ENCODE results near the gene IL1RAPL1. TPM values are rescaled to one million over a fixed set of nuclear protein-coding genes. Genes with fewer than 3 reads are reported as not detected.
"Not testable (repeated sequence)": the region's sequence is repeated elsewhere in the genome, so short reads cannot be mapped to it uniquely, and the experiment has no call there.

The IL1RAPL1 gene
- total RNA-seq, 1 experiment from 2014 or later = 1.7 TPM

DNA sequence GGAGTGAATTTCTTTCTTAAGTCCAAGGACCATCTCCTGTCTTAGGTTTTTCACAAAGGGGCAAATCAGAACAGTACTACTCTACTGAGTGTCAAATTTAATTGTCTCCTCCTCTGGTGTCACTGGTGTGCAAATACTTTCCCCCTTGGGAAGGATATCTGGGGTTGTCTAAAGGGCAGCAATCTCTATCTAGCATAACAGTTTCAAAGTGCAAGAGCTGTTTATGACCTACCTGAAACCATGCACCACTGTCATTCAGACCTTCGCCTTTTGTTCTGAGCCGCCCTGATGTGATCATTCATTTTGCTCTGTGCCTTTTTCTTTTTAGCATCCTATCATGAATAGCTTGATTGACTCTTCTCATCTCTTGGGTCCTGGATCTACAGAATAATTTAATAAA lies 39.3 kb downstream of the IL1RAPL1 start:
- DNase-seq (ENCODE audit: low read depth) = no peak

DNA sequence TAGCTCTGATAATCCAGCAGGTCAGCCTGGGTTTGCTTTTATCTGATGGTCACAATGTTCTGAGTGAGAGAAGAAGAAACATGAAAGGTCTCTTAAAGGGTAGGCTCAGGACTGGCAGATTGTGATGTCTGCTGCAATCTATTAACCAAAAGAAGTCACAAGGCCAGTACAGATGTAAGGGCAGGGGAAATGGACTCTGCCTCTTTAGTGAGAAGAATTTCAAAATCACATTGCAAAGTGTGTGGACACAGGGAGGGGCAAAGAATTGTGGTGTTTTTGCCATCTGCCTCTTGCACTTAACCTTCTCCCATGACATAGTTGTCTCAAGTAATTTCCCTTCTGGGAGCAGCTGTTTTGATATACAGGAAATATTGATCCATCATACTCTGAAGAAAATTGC lies 40.9 kb downstream of the IL1RAPL1 start:
- no peak for DNase-seq (ENCODE audit: low read depth)

DNA sequence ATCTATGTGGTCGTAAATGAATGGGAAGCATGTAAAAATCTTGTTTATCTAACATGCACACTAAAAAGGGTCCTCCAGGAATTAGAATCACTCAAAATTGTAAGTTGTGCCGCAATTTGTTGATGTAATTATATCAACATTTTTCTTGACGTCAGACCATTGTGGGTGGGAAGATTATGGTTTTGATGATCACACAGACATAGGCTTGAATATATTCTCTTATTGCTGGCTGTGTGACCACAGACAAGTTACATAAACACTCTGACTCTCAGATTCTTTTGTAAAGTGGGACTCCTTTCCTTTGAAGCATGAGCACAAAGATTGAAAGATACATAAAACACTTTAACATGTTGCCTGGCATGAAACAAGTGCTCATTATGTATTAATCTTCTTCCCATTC lies 51.5 kb downstream of the IL1RAPL1 start:
- DNase-seq (ENCODE audit: low read depth) = no peak

DNA sequence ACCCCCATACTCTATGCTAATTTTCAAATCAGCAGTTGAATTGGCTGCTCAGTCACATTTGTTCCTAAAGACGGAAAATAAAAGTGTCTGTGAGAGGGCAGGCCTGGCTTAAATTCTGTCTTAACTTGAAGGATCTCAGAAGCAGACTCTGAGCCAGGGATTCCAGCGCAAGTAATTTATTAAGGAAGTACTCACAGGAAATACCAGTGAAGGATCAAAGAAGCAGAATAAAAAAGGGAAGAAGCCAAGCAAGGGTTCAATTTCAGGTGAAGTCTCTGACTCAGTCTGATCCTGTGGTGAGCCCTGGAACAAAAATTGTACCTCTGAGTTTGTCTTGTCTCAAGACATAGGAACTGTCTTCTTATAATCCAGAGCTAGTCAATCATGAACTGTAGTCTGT lies 52.2 kb downstream of the IL1RAPL1 start:
- DNase-seq (ENCODE audit: low read depth) = no peak

DNA sequence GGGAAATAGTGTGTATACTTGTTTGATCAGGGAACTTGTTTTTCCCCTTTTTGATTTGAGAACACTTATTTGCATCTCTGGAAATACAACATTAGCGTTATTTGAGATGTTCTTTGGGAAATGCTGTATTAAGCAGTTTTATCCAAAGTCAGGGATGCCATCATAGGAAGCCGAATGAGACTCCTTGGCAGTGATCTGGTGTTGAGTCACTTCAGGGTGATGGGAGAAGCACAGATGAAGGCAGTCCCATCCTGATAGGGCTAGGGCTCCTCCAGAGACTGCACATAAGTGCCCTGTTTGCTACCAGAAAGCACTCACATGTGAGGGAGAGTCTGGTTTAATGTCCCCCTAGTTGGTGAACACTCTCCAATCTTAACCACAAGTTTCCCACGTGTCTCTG lies 62.3 kb downstream of the IL1RAPL1 start:
- no peak for DNase-seq (ENCODE audit: low read depth)

DNA sequence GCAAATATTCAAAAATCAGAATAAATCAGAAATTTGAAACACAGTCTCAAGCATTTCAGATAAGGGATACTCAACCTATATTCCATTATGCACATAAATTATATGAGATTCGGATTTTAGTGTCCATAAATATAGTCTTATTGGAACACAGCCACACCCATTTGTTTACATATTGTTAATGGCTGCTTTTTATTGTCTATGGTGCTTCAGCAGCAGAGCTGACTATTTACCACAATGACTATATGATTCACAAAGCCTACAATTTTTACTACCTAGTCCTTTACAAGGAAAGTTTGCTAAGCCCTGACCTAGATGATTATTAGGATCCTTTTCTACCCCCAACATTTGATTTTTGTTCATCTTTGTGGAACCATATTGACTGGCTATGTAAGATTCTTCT lies 63.9 kb downstream of the IL1RAPL1 start:
- DNase-seq (ENCODE audit: low read depth) = no peak

DNA sequence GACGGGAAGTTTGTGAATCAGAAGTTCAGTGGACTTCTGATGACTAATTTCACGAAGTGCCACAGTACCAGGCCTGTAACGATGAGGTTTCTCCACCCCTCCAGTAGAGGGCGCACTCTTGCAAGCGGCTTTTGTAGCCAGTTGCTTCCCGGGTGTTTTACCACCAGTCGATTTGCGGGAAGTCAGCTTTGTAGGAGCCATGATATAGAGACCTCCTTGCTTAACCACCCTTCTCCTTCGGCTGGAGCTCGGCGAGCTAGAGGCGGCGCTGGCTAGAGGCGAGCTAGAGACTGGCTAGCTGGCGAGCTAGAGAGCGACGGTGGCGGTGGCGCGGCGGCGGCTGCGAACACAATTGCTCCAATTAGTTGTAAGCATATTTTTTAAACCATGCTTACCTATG lies 72.0 kb downstream of the IL1RAPL1 start:
- no peak for DNase-seq (ENCODE audit: low read depth)

DNA sequence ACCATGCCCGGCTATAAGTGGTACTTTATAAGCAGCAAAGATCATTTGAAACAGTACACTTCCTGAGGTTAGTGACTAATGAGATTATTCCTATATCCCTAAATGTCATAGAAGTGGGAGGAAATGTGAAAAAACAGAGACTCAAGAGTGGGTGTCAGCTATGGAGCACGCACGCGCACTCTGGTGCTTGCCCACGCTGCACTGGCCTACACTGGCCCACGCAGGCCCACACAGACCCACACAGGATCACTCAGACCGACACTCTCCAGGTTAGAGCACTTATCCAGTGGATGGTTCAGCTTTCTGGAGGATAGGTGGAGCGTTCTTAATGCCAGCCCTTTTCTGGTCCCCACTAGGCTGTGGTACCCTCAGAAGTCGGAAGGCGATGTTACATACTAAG lies 78.5 kb downstream of the IL1RAPL1 start:
- no peak for DNase-seq (ENCODE audit: low read depth)

DNA sequence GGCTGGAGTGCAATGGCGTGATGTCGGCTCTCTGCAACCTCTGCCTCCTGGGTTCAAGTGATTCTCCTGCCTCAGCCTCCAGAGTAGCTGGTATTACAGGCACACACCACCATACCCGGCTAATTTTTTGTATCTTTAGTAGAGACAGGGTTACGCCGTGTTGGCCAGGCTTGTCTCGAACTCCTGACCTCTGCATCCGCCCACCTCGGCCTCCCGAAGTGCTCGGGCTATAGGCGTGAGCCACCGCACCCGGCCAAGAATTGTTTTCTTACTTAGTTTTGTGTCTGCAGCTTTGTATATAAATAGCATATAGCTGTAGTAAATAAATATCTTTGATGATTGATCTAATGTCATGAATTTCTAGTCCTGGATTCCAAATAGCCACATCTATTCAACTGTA lies 81.1 kb downstream of the IL1RAPL1 start:
- DNase-seq (ENCODE audit: low read depth) = no peak

DNA sequence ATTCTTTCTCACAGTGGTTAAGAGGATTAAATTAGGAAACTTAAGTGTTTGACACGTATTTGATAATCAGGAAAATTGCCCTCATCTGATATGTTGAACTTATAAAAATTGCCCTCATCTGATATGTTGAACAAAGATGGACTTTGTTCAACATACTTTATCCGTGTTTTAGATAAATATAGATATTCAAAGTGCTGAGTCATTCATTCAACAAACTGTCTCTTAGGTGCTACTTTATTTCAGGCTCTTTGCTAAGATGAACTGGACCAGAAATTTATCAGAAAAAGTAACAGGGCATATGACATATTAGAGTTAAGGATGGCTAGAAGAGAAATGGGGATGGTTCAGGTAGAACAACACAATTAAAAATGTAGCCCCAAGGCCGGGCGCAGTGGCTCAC lies 81.7 kb downstream of the IL1RAPL1 start:
- no peak for DNase-seq (ENCODE audit: low read depth)

DNA sequence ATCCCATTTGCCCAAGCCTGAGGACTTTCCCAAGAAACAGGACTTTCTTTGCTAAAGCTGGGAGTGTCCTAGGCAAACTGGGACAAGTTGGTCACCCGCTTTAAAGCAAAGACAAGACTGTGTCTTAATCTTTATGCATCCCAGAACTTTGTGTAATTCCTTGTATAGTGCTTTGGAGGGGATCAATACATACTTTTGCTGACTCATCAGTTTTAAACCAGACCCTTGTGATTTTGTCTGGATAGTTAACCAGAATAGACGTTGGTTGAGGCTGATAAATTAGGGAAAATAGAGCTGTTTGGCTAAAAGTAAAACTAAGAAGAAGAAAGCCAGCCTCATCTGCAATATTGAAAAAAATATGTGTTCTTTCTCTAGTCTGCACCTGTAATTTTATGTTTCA lies 82.8 kb downstream of the IL1RAPL1 start:
- no peak for DNase-seq (ENCODE audit: low read depth)

DNA sequence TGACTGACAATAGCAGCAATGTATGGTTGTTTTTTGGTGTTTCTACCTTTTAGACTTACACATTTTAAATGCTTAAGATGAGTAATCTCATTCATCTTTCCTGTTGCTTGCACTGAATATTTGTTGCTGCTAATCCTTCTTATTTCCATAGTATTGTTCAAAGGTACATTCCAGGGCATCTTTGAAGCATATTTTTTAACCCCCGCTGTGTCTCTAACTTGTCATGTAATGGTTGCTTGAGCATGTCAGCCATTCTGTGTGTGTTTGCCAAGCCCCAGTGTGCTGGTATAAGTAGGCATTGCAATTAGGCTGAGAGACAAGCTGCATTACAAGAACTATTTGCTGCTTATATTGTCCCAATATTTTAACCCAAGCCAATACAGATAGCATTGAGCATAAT lies 87.9 kb downstream of the IL1RAPL1 start:
- no peak for DNase-seq (ENCODE audit: low read depth)

DNA sequence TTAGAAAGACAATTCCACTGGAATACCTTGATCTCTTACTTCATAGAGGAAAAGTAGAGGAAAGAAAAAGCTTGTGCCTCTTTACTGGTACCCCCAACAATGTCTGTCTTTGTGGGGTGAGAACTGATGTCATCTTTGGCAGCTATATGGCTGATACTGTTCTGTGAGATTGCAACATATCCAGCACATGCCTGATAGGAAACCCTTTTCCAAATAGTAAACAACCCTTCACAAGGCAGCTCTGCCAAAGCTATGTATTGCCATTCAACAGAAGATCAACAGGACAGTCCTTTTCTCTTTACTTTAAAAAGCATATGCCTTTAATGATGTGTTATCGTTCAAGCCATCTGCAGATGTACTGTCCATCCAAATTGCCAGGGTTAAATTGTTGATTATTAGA lies 105.9 kb downstream of the IL1RAPL1 start:
- DNase-seq (ENCODE audit: low read depth) = no peak

DNA sequence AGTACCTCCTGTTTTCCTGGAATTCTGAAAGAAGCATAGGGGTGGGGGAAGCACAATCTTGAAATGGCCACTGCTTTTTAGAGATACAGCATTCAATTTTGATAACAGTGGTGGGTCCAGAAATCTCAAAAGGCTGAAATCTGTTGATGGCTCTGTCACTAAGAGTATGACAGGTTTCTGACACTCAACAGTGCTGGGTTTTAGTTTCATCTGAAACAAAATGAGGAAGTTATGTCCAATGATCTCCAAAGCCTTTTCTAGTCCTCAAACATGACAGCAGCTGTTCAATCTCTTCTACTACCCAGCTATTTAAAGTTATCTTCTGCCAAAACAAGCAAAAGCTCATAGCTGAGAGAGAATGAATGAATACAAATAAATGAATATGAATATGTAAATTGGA lies 110.5 kb downstream of the IL1RAPL1 start:
- DNase-seq (ENCODE audit: low read depth) = no peak

DNA sequence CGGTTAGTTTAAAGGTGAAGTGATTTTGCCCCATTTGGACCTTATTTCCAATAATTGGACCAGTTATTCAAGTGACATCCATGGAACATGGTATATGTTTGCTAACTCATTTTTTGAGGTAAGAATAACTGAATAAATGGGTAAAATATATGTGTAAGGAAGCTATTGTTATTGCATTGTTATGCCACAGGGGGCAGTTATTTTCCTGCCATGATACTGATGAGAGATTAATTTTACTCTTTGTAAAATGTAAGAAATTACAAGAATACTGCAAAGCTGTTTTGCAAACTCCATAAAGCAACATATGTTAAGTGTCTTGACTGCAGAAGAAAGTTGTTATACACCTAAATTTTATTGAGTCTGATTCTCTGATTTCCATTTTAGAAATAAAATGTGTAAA lies 114.0 kb downstream of the IL1RAPL1 start:
- no peak for DNase-seq (ENCODE audit: low read depth)

DNA sequence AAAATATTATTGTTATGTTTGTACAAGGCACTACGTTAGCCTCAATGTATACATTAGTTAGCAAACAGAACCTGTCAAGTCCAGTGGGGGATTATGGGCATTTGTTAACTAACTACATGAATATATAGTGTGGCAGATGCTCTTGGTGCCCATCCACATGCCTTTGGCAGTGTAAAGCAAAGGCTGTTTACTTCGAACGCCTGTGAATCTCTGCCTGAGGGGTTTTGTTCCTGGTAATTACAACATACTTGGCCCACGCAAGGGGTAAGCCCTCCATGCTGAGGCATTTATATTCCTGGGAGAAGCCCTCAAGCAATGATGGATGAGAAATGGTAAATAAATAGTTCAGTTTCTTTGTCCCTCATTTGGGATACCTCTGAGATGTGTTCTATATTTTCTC lies 119.7 kb downstream of the IL1RAPL1 start:
- DNase-seq (ENCODE audit: low read depth) = no peak

DNA sequence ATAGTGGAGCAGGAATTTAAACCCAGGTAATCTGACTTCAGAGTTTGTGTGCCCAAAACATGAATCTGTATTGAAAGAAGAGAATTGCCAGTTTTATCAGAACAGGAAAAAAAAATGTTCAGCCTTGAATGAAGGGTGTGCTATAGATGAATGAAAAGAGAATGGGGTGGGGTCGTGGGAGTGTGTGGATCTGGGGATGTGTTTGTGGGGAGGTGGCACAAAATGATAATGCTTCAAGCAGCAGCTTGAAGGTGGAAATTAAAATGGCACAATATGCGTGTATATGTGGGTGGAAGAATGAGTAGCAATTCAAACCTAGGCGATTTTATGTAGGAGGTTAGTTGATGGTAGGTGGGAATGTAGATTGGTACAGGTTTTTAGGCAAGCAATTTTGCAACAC lies 122.2 kb downstream of the IL1RAPL1 start:
- DNase-seq (ENCODE audit: low read depth) = no peak

DNA sequence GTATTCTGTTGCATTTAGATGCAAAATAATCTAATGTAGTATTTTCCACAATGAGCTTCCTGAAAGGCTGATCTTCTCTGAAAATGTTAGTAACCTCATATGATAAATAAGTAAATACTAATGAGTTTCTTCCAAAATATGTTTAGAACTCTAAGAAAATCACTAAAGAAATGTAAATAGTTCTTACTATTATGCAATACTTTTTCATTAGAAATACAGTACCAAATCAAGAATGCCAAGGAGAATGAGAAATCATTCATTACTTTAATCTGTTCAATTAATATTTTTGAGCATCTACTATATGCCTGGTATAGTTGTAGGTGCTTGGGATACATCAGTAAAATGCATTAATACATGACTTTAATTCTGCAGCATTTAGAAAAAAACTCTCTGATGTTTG lies 130.6 kb downstream of the IL1RAPL1 start:
- no peak for DNase-seq (ENCODE audit: low read depth)

DNA sequence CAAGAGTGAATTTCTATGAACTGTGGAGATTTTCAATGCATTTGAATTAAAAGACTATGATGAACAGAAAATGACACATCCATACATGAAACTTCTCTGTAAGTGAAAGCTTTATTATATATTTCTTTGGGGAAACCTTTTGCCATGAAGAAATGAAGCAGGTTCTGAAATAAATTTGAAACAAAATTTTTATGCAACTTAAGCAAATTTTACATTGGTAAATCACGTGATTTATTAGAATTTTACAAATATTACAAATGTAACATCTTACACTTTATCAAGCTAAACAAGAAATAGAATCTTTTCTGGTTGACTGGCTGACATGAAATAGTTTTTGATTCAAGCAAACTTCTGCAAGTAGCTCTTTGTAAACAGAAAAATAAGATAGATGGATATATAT lies 131.2 kb downstream of the IL1RAPL1 start:
- DNase-seq (ENCODE audit: low read depth) = no peak

DNA sequence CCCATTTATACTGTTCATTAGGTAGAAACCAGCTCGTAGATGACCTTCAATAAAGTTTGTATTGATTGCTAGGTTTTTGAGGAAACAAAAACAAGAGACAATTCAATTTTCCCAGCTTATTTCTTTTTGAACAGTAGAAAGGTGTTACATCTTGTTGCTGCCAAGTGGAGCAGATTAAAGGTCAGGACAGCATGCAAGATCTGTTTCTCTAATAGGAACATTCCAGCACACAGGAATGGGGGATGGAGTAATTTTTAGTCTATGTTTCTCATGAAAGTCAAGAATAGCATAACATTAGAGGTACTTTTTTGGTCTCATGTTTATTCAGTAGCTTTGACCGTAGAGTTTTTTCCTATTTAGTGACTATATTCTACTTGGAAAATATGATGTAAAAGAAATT lies 132.4 kb downstream of the IL1RAPL1 start:
- DNase-seq (ENCODE audit: low read depth) = no peak

DNA sequence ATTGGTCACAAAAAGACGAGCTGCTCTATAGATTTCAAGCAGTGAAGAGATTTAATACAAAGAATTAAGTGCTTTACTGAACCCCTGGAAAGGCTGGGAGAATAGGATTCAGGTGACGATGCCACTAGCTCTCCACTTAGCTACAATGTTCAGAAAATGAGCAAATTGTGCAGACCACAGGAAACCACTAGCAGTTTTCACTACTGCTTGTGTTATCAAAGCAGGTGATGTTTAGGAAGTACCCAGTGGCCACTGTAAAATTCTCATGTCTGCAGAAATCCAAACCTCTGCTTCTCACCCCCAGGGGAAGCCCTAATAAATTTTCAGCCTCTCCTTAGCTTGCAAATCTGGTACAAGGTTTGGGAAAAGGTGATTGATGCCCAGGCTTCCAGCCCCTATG lies 165.1 kb downstream of the IL1RAPL1 start:
- DNase-seq (ENCODE audit: low read depth) = no peak

DNA sequence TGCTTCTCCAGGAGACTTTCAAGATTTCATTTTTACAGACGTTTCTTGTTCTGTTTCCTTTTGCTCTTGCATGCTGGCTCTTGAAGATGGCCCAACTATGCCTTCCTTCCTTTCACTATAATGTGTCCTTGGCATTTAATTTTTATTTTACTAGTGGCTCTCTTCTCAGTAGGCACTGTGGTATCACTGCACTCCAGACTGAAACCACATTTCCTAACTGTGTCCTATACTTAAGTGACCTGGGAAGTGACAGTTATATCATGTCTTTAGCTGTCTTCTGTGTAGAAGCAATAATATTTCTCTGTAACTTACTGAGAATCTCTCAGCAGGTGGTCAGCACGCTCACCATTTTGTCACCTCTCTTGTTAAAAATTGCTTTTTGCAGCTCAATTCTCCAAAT lies 168.9 kb downstream of the IL1RAPL1 start:
- no peak for DNase-seq (ENCODE audit: low read depth)

DNA sequence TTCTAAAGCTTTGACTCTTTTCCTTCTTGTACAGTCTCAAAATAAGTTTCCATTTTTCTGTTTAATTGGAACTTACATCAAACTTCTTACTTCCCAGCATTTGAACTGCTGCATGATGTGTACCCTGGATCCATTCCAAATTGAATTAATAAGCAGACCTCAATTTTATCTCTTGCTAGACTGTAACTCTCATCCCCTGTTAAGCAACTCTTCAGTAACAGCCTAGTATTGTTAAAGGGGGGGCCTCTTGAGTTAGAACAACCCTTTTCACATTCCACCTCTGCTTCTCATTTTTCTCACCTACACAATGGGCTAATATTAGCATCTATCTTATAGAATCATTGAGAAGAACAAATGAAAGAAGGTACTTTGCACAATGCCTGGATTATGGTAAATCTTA lies 169.4 kb downstream of the IL1RAPL1 start:
- DNase-seq (ENCODE audit: low read depth) = no peak

DNA sequence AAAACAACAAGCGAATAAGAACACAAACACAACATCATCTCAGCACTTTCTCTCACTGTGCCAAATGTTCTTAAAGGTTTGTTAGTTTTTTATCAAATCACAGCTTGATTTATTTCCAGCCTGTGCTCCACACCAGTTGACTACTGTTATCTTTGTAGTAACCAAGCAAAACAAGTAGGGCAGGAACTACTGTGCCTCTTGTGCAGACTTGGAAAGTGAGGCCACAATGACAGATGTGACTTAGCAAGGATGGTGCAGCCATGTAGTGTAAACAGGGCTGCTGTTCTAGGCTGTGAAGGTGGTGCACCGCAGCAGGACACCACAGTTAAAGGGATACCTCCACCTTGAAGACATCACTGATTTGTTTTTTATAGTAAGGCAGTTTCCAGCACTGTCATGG lies 170.0 kb downstream of the IL1RAPL1 start:
- no peak for DNase-seq (ENCODE audit: low read depth)

DNA sequence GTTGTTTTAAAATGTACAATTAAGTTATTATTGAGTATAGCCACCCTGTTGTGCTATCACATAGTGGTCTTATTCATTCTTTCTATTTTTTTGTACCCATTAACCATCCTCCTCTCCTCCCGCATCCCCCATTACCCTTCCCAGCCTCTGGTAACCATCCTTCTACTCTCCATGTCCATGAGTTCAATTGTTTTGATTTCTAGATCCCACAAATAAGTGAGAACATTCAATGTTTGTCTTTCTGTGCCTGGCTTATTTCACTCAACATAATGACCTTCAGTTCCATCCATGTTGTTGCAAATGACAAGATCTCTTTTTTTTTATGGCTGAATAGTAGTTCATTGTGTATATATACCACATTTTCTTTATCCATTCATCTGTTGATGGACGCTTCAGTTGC lies 179.3 kb downstream of the IL1RAPL1 start:
- not testable (repeated sequence) for DNase-seq (ENCODE audit: low read depth)

All from Daoy (cell line).